GM13977 (cell line): Measurements from ENCODE around the gene SPEF1.

Experiments
- DNase-seq: peaks from one replicate; pipeline ENCODE4 v3.0.0; 2012; ENCODE audit warnings: low spot score
- in situ Hi-C: fragments of 300-500 bp; cut with MboI; formaldehyde crosslinking; loops from one replicate; pipeline ENCODE4 v1.12.0; 2022; ENCODE audit warnings: low sequenced_read_pairs, low pct_unique_long_range_greater_than_20kb, mixed read lengths, inconsistent platforms; ENCODE audit not compliant: unreplicated experiment
- TF ChIP-seq, protein P1 (sequence below): IDR thresholded peaks from 2 replicates; pipeline ENCODE4 v1.5.1; 2012; ENCODE audit warnings: mild to moderate bottlenecking, control low read depth; ENCODE audit not compliant: insufficient read depth; ENCODE audit errors: extremely low read depth, missing control alignments

SPEF1 gene

DNA sequence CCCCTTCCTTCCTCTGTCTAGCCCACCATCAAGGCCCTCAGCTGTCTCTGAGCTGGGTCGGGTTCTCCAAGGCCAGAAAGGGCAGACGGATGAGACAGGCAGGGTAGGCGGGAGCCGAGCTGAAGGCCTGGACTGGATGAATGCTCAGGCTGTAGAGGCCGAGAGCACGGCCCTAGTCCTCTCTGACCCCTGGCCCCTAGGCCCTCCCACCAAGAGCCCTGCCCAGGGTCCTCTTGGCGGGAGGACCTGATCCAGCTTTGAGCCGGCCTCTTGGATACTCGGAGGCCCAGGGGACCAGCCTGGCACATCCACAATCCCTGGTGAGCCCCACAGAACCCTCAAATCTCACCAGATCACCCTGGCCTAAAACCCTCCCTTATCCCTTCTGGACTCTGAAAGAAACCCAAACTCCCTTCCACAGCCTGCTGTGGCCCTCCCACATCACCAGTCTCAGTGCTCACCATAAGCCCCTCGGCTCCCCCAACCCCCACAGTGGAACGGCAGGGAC lies 21.9 kb downstream of the SPEF1 start:
- in situ Hi-C loops, result no loop called here

DNA sequence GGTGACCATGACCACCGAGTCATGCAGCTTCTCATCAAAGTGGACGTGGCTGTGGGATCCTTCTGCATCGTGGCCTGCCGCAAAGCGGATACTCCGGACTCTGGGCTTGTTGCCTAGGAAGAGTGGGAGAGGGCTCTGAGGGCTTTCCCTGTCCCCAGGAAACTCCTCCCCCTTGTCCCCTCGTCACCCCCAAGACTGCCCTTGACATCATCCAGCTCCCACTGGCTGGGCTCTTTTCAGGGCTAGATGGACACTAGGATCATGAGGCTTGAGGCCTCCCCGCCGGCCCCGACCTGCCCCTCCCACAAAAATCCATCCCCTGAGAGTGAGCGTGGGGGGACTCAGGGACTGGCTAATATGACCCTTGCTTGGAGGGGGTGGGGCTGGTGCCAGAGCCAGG lies 22.7 kb downstream of the SPEF1 start:
- TF ChIP-seq, protein P1, sequence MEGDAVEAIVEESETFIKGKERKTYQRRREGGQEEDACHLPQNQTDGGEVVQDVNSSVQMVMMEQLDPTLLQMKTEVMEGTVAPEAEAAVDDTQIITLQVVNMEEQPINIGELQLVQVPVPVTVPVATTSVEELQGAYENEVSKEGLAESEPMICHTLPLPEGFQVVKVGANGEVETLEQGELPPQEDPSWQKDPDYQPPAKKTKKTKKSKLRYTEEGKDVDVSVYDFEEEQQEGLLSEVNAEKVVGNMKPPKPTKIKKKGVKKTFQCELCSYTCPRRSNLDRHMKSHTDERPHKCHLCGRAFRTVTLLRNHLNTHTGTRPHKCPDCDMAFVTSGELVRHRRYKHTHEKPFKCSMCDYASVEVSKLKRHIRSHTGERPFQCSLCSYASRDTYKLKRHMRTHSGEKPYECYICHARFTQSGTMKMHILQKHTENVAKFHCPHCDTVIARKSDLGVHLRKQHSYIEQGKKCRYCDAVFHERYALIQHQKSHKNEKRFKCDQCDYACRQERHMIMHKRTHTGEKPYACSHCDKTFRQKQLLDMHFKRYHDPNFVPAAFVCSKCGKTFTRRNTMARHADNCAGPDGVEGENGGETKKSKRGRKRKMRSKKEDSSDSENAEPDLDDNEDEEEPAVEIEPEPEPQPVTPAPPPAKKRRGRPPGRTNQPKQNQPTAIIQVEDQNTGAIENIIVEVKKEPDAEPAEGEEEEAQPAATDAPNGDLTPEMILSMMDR, result no peak
- in situ Hi-C loops, result no loop called here
- DNase-seq, result no peak

More for the DNA sequence above, 21.9 kb downstream of the SPEF1 start:
- TF ChIP-seq, protein P1, result no peak
- no peak for DNase-seq

DNA sequence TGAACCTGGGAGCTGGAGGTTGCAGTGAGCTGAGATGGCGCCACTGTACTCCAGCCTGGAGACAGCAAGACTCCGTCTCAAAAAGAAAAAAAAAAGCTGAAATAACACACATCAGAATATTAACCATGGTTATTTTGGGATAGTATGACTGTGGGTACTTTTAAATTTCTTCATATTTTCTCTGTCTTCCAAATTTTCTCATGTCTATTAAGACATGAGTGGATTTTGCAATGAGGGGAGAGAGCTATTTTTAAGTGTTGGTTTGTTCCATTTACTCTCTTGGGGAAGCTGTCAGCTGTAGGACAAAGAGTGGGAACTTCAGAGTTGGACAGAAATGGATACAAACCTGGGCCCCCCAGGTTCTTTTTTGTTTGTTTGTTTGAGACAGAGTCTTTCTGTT lies 24.0 kb downstream of the SPEF1 start:
- TF ChIP-seq, protein P1, result no peak
- no peak for DNase-seq
- in situ Hi-C loops, result no loop called here

DNA sequence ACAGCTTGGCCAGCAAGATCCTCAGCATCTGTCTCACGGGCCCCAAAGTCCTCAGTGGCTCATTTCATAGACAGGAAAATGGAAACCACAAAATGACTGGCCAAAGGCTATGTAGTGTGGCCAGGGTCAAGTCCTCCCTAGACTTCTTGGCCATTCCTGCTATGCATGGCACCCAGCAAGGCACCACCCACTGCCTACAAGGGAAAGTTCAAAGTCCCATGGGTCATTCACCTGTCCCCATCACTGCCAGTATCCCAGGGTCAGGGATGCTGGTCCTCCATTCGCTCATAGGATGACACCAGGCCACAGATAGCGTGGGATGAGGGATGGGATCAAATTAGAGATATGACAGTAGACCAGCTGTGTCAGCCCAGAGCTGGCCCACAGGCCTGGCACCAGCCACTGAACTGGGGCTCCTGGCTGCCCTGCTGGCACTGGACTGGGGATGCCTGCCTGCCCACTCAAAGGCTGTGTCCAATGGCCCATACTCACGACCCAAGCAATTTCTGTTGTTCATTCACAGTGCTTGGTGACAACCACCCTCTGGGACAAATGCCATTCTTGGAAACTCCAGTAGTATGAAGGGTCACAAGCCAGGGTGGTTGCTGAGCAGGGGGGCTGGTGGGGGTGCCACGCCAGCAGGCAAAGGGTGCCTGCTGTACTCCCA lies 25.3 kb downstream of the SPEF1 start:
- TF ChIP-seq, protein P1, result no peak
- DNase-seq, result no peak
- in situ Hi-C loops, result no loop called here

DNA sequence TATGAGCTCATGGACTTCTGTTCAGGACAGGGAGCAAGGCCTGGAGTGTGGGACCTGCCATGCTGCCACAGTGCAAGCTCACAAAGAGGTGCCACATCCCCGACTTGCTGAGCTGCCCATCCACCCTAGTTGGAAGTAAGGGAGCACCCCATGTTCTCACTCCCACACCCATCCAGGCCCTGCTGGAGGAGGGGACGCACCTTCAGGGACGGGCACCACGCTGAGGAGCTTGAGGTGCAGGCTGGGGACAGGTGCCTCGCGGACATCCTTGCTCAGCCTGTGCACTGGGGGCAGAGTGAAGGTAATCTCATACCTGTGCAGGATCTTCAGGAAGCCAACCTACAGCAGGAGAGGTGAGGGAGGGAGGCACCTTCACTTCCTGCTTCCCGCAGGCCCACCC lies 26.0 kb downstream of the SPEF1 start:
- no peak for DNase-seq
- in situ Hi-C loops, result no loop called here
- TF ChIP-seq, protein P1, result no peak

DNA sequence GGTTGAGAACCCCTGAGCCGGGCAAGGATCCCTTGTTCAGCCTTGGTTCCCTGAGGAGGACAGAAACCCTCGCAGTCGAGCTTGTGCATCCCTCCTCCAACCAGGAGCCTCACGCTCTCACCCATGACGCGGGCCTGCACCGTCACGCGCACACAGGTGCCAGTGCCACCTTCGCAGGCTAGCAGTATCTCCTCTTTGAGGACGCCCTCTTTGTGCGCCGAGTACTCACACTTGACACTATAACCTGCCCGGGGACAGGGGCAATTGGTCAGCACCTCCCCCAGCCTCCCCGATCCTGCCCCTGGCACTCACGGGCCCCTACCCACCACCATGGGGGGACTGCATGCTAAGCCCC lies 27.0 kb downstream of the SPEF1 start:
- DNase-seq, result no peak
- in situ Hi-C loops, result no loop called here
- TF ChIP-seq, protein P1, result no peak
